ENCODE data around the gene SH2D3C.

The SH2D3C gene

GRCh38 chr9:127694890-127695720, 83.4 kb downstream of the SH2D3C start:
- no peak for DNase-seq (ENCODE audit: low read depth)

GRCh38 chr9:127693697-127694096, 84.8 kb downstream of the SH2D3C start:
- DNase-seq (ENCODE audit: low read depth): no peak

GRCh38 chr9:127693143-127693542, 85.3 kb downstream of the SH2D3C start:
- no peak for DNase-seq (ENCODE audit: low read depth)

- no peak for DNase-seq (ENCODE audit: low read depth)
Observed at GRCh38 chr9:127692071-127692470, 86.4 kb downstream of the SH2D3C start.

GRCh38 chr9:127690735-127691134, 87.7 kb downstream of the SH2D3C start:
- DNase-seq (ENCODE audit: low read depth): no peak

GRCh38 chr9:127689329-127690000, 89.0 kb downstream of the SH2D3C start:
- no peak for DNase-seq (ENCODE audit: low read depth)

Measured in activated gamma-delta T cell treated with anti-CD3 and anti-CD28 coated beads, Interleukin-2, amount 50 U/mL, for 16 hours (primary cell).